Activated CD8-positive, alpha-beta memory T cell treated with anti-CD3 and anti-CD28 coated beads, Interleukin-2, amount 50 U/mL, for 24 hours (primary cell): Measurements from ENCODE around the gene HTR3C.

ENCODE experiments used
- DNase-seq: peaks from one replicate; pipeline ENCODE4 v3.0.0-alpha.2; 2020; ENCODE audit errors: extremely low read depth

Gene HTR3C

GRCh38 chr3:184085389-184085852 is 32.6 kb downstream of the HTR3C start:
- DNase-seq: no peak

DNA sequence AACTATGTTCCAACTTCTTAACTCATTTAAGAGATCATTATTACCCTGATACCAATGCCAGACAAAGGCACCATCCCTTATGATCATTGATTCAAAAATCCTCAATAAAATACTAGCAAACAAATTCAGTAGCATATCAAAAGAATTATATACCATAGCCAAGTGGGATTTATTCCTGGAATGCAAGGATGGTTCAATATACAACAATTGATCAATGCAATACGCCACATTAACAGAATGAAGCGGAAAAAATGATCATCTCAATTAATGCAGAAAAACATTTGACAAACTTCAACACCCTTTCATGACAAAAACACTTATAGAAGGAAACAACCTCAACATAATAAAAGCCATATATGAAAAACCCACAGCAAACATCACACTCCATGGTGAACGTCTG is 39.4 kb downstream of the HTR3C start:
- DNase-seq: no peak

DNA sequence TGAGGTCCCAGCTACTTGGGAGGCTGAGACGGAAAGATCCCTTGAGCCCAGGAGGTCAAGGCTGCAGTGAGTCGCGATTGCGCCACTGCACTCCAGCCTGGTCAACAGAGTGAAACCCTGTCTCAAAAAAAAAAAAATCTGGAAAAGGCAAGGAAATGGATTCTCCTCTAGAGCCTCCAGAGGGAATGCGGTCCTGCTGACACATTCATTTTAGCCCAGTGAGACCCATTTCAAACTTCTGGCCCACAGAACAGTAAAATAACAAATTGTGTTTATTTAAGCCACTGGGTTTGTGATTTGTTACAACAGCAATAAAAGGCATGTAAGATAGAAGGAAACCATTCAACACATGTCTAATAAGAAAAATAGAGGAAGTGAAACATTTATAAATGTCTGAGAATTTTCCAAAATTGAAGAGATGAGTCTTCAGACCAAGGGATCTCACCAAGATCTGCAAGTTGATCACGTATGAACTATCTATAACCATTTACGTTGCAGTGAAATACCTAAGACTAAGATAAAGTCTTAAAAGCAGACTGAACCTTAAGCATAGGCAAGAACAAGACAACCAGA is 44.0 kb downstream of the HTR3C start, which contains the start of gene HTR3E:
HTR3E (plus strand) TSS at position 254 of the 573 bp plus-strand sequence. CDS start 466 bp downstream, outside the sequence.
- no peak for DNase-seq

- no peak for DNase-seq
Observed at GRCh38 chr3:184097556-184097955, 44.7 kb downstream of the HTR3C start.

- no peak for DNase-seq
Observed at GRCh38 chr3:184099806-184100686, 47.2 kb downstream of the HTR3C start.
